Spinal cord (tissue), 10 donors: ENCODE results near the gene PHF20. TPM values are rescaled to one million over a fixed set of nuclear protein-coding genes. Genes with fewer than 3 reads are reported as not detected.
"Not testable (repeated sequence)": the region's sequence is repeated elsewhere in the genome, so short reads cannot be mapped to it uniquely, and the experiment has no call there.

ENCODE experiments used
- DNase-seq, 6 donors: peaks; one replicate each; pipeline versions ENCODE4 v3.0.0 to v3.0.0-alpha.2; 2013 to 2015; ENCODE audit warnings: low spot score in 6 of 6, low read depth in 4 of 6
- H3K27ac ChIP-seq: one replicate; pipeline ENCODE4 v1.5.1; 2013; ENCODE audit warnings: low read depth, low read length, control low read depth
- H3K27me3 ChIP-seq: one replicate; pipeline ENCODE4 v1.6.1; 2013; ENCODE audit warnings: low read length; ENCODE audit not compliant: control insufficient read depth, insufficient read depth
- H3K36me3 ChIP-seq: one replicate; pipeline ENCODE4 v1.6.1; 2013; ENCODE audit warnings: low read length; ENCODE audit not compliant: control insufficient read depth, insufficient read depth
- H3K4me1 ChIP-seq: one replicate; pipeline ENCODE4 v1.6.1; 2013; ENCODE audit warnings: low read length; ENCODE audit not compliant: control insufficient read depth, insufficient read depth
- H3K4me3 ChIP-seq: one replicate; pipeline ENCODE4 v1.5.1; 2013; ENCODE audit warnings: low read depth, low read length, control low read depth
- H3K9me3 ChIP-seq: one replicate; pipeline ENCODE4 v1.6.1; 2013; ENCODE audit warnings: low read length; ENCODE audit not compliant: control insufficient read depth, insufficient read depth
- WGBS: methylation state at CpG from one replicate; pipeline ENCODE4 v1.1.5; 2013; ENCODE audit warnings: missing lambda C conversion rate; ENCODE audit not compliant: insufficient coverage; 5-methylcytosine and 5-hydroxymethylcytosine counted together
- polyA plus RNA-seq, 2 donors: library from polyadenylated mRNA; unstranded; fragments of 120-200 nt; gene quantifications; one replicate each; pipeline ENCODE4 v1.2.1, GENCODE V29; 2013; ENCODE audit not compliant: insufficient read length in 2 of 2
- total RNA-seq, 2 donors: library from RNA; depleted of rRNA in 1 of 2; stranded (reverse); fragments of 120-200 nt in 1 of 2; fragments of >200 nt in 1 of 2; gene quantifications; one replicate each; pipeline versions ENCODE4 v1.2.3 to v1.2.4, GENCODE V29; 2013 to 2014
- donor health status: healthy.

PHF20 gene
- total and polyA plus RNA-seq, 4 donors: 31.0 to 38.7 (median 33.4) TPM

GRCh38 chr20:35773154-35773751 is 1.4 kb downstream of the PHF20 start:
- peak overlapping the region; percentile 87 for H3K27ac ChIP-seq
- H3K4me3 ChIP-seq: peak overlapping the region; percentile 84
- H3K4me1 ChIP-seq: peaks cover 6% of the 10 kb centered on the region
- no peaks in the 10 kb centered on the region for H3K9me3 ChIP-seq
- H3K36me3 ChIP-seq: no peaks in the 10 kb centered on the region
- H3K27me3 ChIP-seq: no peaks in the 10 kb centered on the region
- DNase-seq: no peak
- 76% methylated on average over 7 of the region's 8 CpGs for WGBS

- Histone ChIP-seq H3K4me3 (no peak overlapping the region), H3K4me1 (peaks cover under 1% of the 10 kb centered on the region), H3K27ac (no peak overlapping the region), H3K27me3 (no peaks in the 10 kb centered on the region), H3K9me3 (no peaks in the 10 kb centered on the region), H3K36me3 (peaks cover 4% of the 10 kb centered on the region)
- no peak for DNase-seq
- WGBS: no CpG with 5 or more reads among the region's 1 CpG
Observed at GRCh38 chr20:35774391-35774790, 2.6 kb downstream of the PHF20 start.

GRCh38 chr20:35776513-35777101 is 4.8 kb downstream of the PHF20 start:
- no peaks in the 10 kb centered on the region for H3K27me3 ChIP-seq
- peaks cover 8% of the 10 kb centered on the region for H3K36me3 ChIP-seq
- WGBS: 53% methylated on average over 3 of the region's 4 CpGs
- no peaks in the 10 kb centered on the region for H3K4me1 ChIP-seq
- H3K27ac ChIP-seq: no peak overlapping the region
- DNase-seq: peak in 2 of 6 donors; percentile 46 to 50
- no peaks in the 10 kb centered on the region for H3K9me3 ChIP-seq
- no peak overlapping the region for H3K4me3 ChIP-seq

- not testable (repeated sequence) for H3K27me3 ChIP-seq, H3K9me3 ChIP-seq, DNase-seq, H3K27ac ChIP-seq, H3K4me3 ChIP-seq, H3K4me1 ChIP-seq
- H3K36me3 ChIP-seq: peaks cover 21% of the 10 kb centered on the region
- 97% methylated on average over 4 of the region's 12 CpGs for WGBS
Observed at GRCh38 chr20:35783811-35784210, 12.0 kb downstream of the PHF20 start.

- not testable (repeated sequence) for H3K4me3 ChIP-seq
Observed at GRCh38 chr20:35785541-35785940, 13.7 kb downstream of the PHF20 start.

GRCh38 chr20:35788796-35789195 is 17.0 kb downstream of the PHF20 start:
- DNase-seq: no peak
- Histone ChIP-seq H3K36me3 (peaks cover 7% of the 10 kb centered on the region), H3K4me3 (no peak overlapping the region), H3K9me3 (no peaks in the 10 kb centered on the region), H3K4me1 (no peaks in the 10 kb centered on the region), H3K27me3 (no peaks in the 10 kb centered on the region), H3K27ac (no peak overlapping the region)
- 100% methylated on average over 4 of the region's 4 CpGs for WGBS

More at GRCh38 chr20:35785541-35785940, 13.7 kb downstream of the PHF20 start:
- no CpG with 5 or more reads among the region's 4 CpGs for WGBS
- not testable (repeated sequence) for H3K27ac ChIP-seq, H3K27me3 ChIP-seq, DNase-seq, H3K9me3 ChIP-seq, H3K4me1 ChIP-seq
- peaks cover 17% of the 10 kb centered on the region for H3K36me3 ChIP-seq

GRCh38 chr20:35791097-35791496 is 19.3 kb downstream of the PHF20 start:
- Histone ChIP-seq H3K27ac (no peak overlapping the region), H3K9me3 (no peaks in the 10 kb centered on the region), H3K4me3 (no peak overlapping the region), H3K27me3 (no peaks in the 10 kb centered on the region), H3K4me1 (peaks cover 4% of the 10 kb centered on the region), H3K36me3 (peaks cover 3% of the 10 kb centered on the region)
- no peak for DNase-seq
- WGBS: no CpG with 5 or more reads among the region's 5 CpGs

- Histone ChIP-seq H3K4me3 (no peak overlapping the region), H3K36me3 (peaks cover 3% of the 10 kb centered on the region), H3K4me1 (peaks cover 4% of the 10 kb centered on the region), H3K27me3 (no peaks in the 10 kb centered on the region), H3K9me3 (no peaks in the 10 kb centered on the region), H3K27ac (no peak overlapping the region)
- 93% methylated on average over 2 of the region's 3 CpGs for WGBS
- no peak for DNase-seq
Observed at GRCh38 chr20:35791821-35792220, 20.0 kb downstream of the PHF20 start.

- 97% methylated on average over 2 of the region's 4 CpGs for WGBS
- Histone ChIP-seq H3K4me1 (peaks cover 4% of the 10 kb centered on the region), H3K9me3 (no peaks in the 10 kb centered on the region), H3K4me3 (no peak overlapping the region), H3K36me3 (peaks cover 3% of the 10 kb centered on the region), H3K27ac (no peak overlapping the region), H3K27me3 (no peaks in the 10 kb centered on the region)
- DNase-seq: no peak
Observed at GRCh38 chr20:35792740-35793139, 20.9 kb downstream of the PHF20 start.

- H3K36me3 ChIP-seq: peaks cover 2% of the 10 kb centered on the region
- H3K9me3 ChIP-seq: no peaks in the 10 kb centered on the region
- no CpG with 5 or more reads among the region's 2 CpGs for WGBS
- H3K27me3 ChIP-seq: no peaks in the 10 kb centered on the region
- H3K4me1 ChIP-seq: peaks cover 4% of the 10 kb centered on the region
- no peak overlapping the region for H3K27ac ChIP-seq
- no peak for DNase-seq
- no peak overlapping the region for H3K4me3 ChIP-seq
Observed at GRCh38 chr20:35796571-35796970, 24.8 kb downstream of the PHF20 start.
